ENCODE measurements around the gene GINS2. TPM values are rescaled to one million over a fixed set of nuclear protein-coding genes. Genes with fewer than 3 reads are reported as not detected.

The GINS2 gene
- total RNA-seq, 1 donor from 2014 or later: 0.26 TPM

DNA sequence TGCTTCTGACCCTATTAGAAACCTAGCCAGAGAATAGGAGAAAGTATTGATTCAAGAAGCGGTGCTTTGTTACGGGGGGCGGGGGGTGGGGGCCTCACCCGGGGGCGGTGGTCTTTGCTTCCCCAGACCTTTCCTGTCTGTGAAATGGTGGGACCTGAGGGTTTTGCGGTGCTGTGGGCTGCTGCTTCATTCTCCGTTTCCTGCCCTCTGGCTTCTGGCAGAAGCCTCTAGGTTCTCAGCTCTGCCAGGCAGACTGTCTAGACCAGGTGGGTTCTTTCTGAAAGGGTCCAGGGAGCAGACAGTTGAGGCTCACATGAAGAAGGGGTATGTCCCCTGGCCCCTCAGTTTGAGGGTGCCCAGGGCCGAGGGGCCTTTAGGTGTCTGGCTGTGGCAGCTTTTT lies 61.7 kb downstream of the GINS2 start:
- no peak for FAIRE-seq

More for the DNA sequence above, 61.7 kb downstream of the GINS2 start:
- no peak for DNase-seq (ENCODE audit: low read depth)
- Histone ChIP-seq H3K4me3 (ENCODE audit: low read depth, low read length) (no peak overlapping the region), H3K27me3 (ENCODE audit: control insufficient read depth, insufficient read depth, low read length) (no peaks in the 10 kb centered on the region), H3K36me3 (ENCODE audit: control insufficient read depth, insufficient read depth, low read length) (peaks cover 18% of the 10 kb centered on the region)
- TF ChIP-seq, protein P1, sequence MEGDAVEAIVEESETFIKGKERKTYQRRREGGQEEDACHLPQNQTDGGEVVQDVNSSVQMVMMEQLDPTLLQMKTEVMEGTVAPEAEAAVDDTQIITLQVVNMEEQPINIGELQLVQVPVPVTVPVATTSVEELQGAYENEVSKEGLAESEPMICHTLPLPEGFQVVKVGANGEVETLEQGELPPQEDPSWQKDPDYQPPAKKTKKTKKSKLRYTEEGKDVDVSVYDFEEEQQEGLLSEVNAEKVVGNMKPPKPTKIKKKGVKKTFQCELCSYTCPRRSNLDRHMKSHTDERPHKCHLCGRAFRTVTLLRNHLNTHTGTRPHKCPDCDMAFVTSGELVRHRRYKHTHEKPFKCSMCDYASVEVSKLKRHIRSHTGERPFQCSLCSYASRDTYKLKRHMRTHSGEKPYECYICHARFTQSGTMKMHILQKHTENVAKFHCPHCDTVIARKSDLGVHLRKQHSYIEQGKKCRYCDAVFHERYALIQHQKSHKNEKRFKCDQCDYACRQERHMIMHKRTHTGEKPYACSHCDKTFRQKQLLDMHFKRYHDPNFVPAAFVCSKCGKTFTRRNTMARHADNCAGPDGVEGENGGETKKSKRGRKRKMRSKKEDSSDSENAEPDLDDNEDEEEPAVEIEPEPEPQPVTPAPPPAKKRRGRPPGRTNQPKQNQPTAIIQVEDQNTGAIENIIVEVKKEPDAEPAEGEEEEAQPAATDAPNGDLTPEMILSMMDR (IDR thresholded peaks at IDR 0.05; ENCODE audit: insufficient read depth, low read length, severe bottlenecking): no peak

Other genes starting within 250 kb of the GINS2 start
- gene GSE1, start 75.6 kb downstream of the GINS2 start, total RNA-seq: 12.9 and 25.5 TPM in 2 replicates
- 157 and 167 TPM in 2 replicates for gene C16orf74, start 62.1 kb upstream of the GINS2 start, total RNA-seq
- gene EMC8, start 110.6 kb upstream of the GINS2 start, total RNA-seq: 22.8 and 26.3 TPM in 2 replicates
- gene COX4I1, start 110.7 kb upstream of the GINS2 start, total RNA-seq: 591 and 639 TPM in 2 replicates
- not detected in 2 replicates for gene IRF8, start 210.2 kb upstream of the GINS2 start, total RNA-seq